Subcutaneous abdominal adipose tissue (tissue), 5 donors: ENCODE results near the gene MZB1.

Source experiments
- H3K27ac ChIP-seq: one replicate; pipeline ENCODE4 v1.7.0; 2013; ENCODE audit warnings: low read depth, mild to moderate bottlenecking, inconsistent platforms, low read length, moderate library complexity
- H3K27me3 ChIP-seq, 5 donors: one replicate each; pipeline ENCODE4 v1.7.0; 2013; ENCODE audit warnings: low read length in 5 of 5, inconsistent platforms in 1 of 5; ENCODE audit not compliant: control insufficient read depth in 5 of 5, insufficient read depth in 4 of 5
- H3K36me3 ChIP-seq, 5 donors: one replicate each; pipeline ENCODE4 v1.7.0; 2013; ENCODE audit warnings: low read length in 5 of 5; ENCODE audit not compliant: control insufficient read depth in 5 of 5, insufficient read depth in 5 of 5
- H3K4me1 ChIP-seq, 5 donors: one replicate each; pipeline ENCODE4 v1.7.0; 2013; ENCODE audit warnings: low read length in 5 of 5, mild to moderate bottlenecking in 3 of 5, moderate library complexity in 1 of 5; ENCODE audit not compliant: control insufficient read depth in 5 of 5, insufficient read depth in 5 of 5
- H3K4me3 ChIP-seq, 5 donors: one replicate each; pipeline ENCODE4 v1.7.0; 2013; ENCODE audit warnings: low read length in 5 of 5, low read depth in 1 of 5
- H3K9ac ChIP-seq, 5 donors: one replicate each; pipeline ENCODE4 v1.7.0; 2013; ENCODE audit warnings: low read length in 5 of 5, mild to moderate bottlenecking in 4 of 5, moderate library complexity in 3 of 5
- H3K9me3 ChIP-seq, 5 donors: one replicate each; pipeline ENCODE4 v1.7.0; 2013; ENCODE audit warnings: low read length in 5 of 5; ENCODE audit not compliant: control insufficient read depth in 5 of 5
- donor health status: healthy.
- donor health status: healthy.
- donor health status: healthy.
- donor health status: healthy.
- donor health status: healthy.

The MZB1 gene

GRCh38 chr5:139378941-139379361 is 10.8 kb downstream of the MZB1 start:
- no peaks in the 10 kb centered on the region for H3K9me3 ChIP-seq
- no peak overlapping the region for H3K4me3 ChIP-seq
- H3K27me3 ChIP-seq: no peaks in the 10 kb centered on the region
- H3K4me1 ChIP-seq: peaks cover 0 to 5% (median under 1%) of the 10 kb centered on the region in 5 donors
- peaks cover 0 to 14% (median 8%) of the 10 kb centered on the region in 5 donors for H3K36me3 ChIP-seq
- H3K27ac ChIP-seq: no peak overlapping the region
- H3K9ac ChIP-seq: no peak overlapping the region

- Histone ChIP-seq H3K27ac (no peak overlapping the region), H3K9me3 (no peaks in the 10 kb centered on the region), H3K27me3 (no peaks in the 10 kb centered on the region), H3K36me3 (peaks cover 0 to 20% (median 9%) of the 10 kb centered on the region in 5 donors), H3K4me1 (peaks cover 0 to 9% (median 6%) of the 10 kb centered on the region in 5 donors), H3K4me3 (no peak overlapping the region), H3K9ac (no peak overlapping the region)
Measured at GRCh38 chr5:139378101-139378825, 11.4 kb downstream of the MZB1 start.

GRCh38 chr5:139377226-139377625 is 12.5 kb downstream of the MZB1 start:
- Histone ChIP-seq H3K9ac (no peak overlapping the region), H3K27ac (no peak overlapping the region), H3K27me3 (no peaks in the 10 kb centered on the region), H3K4me1 (peaks cover 0 to 17% (median 9%) of the 10 kb centered on the region in 5 donors), H3K9me3 (no peaks in the 10 kb centered on the region), H3K4me3 (no peak overlapping the region), H3K36me3 (peaks cover 0 to 20% (median 9%) of the 10 kb centered on the region in 5 donors)

- H3K9me3 ChIP-seq: no peaks in the 10 kb centered on the region
- no peak overlapping the region for H3K9ac ChIP-seq
- H3K4me3 ChIP-seq: no peak overlapping the region
- H3K27me3 ChIP-seq: no peaks in the 10 kb centered on the region
- peaks cover 3 to 28% (median 18%) of the 10 kb centered on the region in 5 donors for H3K36me3 ChIP-seq
- no peak overlapping the region for H3K27ac ChIP-seq
- H3K4me1 ChIP-seq: peaks cover 0 to 20% (median 9%) of the 10 kb centered on the region in 5 donors
Measured at GRCh38 chr5:139376364-139376763, 13.3 kb downstream of the MZB1 start.

GRCh38 chr5:139374909-139375308 is 14.8 kb downstream of the MZB1 start:
- H3K9ac ChIP-seq: no peak overlapping the region
- no peak overlapping the region for H3K4me3 ChIP-seq
- H3K36me3 ChIP-seq: peaks cover 6 to 32% (median 23%) of the 10 kb centered on the region in 5 donors
- H3K27me3 ChIP-seq: no peaks in the 10 kb centered on the region
- H3K27ac ChIP-seq: no peak overlapping the region
- H3K4me1 ChIP-seq: peaks cover 0 to 20% (median 9%) of the 10 kb centered on the region in 5 donors
- no peaks in the 10 kb centered on the region for H3K9me3 ChIP-seq

- no peak overlapping the region for H3K4me3 ChIP-seq
- no peaks in the 10 kb centered on the region for H3K9me3 ChIP-seq
- H3K4me1 ChIP-seq: peaks cover 0 to 20% (median 6%) of the 10 kb centered on the region in 5 donors
- no peak overlapping the region for H3K27ac ChIP-seq
- H3K27me3 ChIP-seq: no peaks in the 10 kb centered on the region
- peaks cover 24 to 55% (median 44%) of the 10 kb centered on the region in 5 donors for H3K36me3 ChIP-seq
- no peak overlapping the region for H3K9ac ChIP-seq
Measured at GRCh38 chr5:139371482-139372435, 18.0 kb downstream of the MZB1 start.

- peaks cover 33 to 71% (median 57%) of the 10 kb centered on the region in 5 donors for H3K36me3 ChIP-seq
- no peaks in the 10 kb centered on the region for H3K27me3 ChIP-seq
- H3K4me1 ChIP-seq: peaks cover 0 to 20% (median 6%) of the 10 kb centered on the region in 5 donors
- H3K4me3 ChIP-seq: no peak overlapping the region
- no peaks in the 10 kb centered on the region for H3K9me3 ChIP-seq
- H3K27ac ChIP-seq: no peak overlapping the region
- H3K9ac ChIP-seq: no peak overlapping the region
Measured at GRCh38 chr5:139369181-139369580, 20.5 kb downstream of the MZB1 start.

GRCh38 chr5:139368613-139369012 is 21.1 kb downstream of the MZB1 start:
- peaks cover 39 to 73% (median 59%) of the 10 kb centered on the region in 5 donors for H3K36me3 ChIP-seq

GRCh38 chr5:139364466-139364865 is 25.2 kb downstream of the MZB1 start:
- H3K36me3 ChIP-seq: peaks cover 31 to 52% (median 45%) of the 10 kb centered on the region in 5 donors
- no peaks in the 10 kb centered on the region for H3K9me3 ChIP-seq

More at GRCh38 chr5:139368613-139369012, 21.1 kb downstream of the MZB1 start:
- Histone ChIP-seq H3K27ac (no peak overlapping the region), H3K4me3 (no peak overlapping the region), H3K9ac (no peak overlapping the region), H3K9me3 (no peaks in the 10 kb centered on the region), H3K27me3 (no peaks in the 10 kb centered on the region), H3K4me1 (peaks cover 0 to 17% (median 4%) of the 10 kb centered on the region in 5 donors)

More at GRCh38 chr5:139364466-139364865, 25.2 kb downstream of the MZB1 start:
- Histone ChIP-seq H3K4me1 (peaks cover 0 to 3% (median 0%) of the 10 kb centered on the region in 5 donors), H3K9ac (no peak overlapping the region), H3K27me3 (no peaks in the 10 kb centered on the region), H3K27ac (no peak overlapping the region), H3K4me3 (no peak overlapping the region)
